Stimulated activated CD4-positive, alpha-beta T cell treated with anti-CD3 and anti-CD28 coated beads, TNF-alpha, amount 100 ng/mL, for 24 hours (primary cell): ENCODE data around the gene ARCN1.
"Not testable (repeated sequence)": the region's sequence is repeated elsewhere in the genome, so short reads cannot be mapped to it uniquely, and the experiment has no call there.

Experiments
- DNase-seq, 3 experiments: peaks; one replicate each; pipeline ENCODE4 v3.0.0-alpha.2; 2020; ENCODE audit warnings: low read depth in 3 of 3

Gene ARCN1

GRCh38 chr11:118544010-118544646 is 28.1 kb upstream of the ARCN1 start:
- no peak for DNase-seq

GRCh38 chr11:118544647-118545010 is 27.6 kb upstream of the ARCN1 start:
- DNase-seq: no peak

GRCh38 chr11:118545533-118545932 is 26.7 kb upstream of the ARCN1 start:
- DNase-seq: no peak

GRCh38 chr11:118547132-118547531 is 25.1 kb upstream of the ARCN1 start:
- DNase-seq: no peak

- no peak for DNase-seq
Observed at GRCh38 chr11:118552341-118552740, 19.9 kb upstream of the ARCN1 start.

- DNase-seq: no peak
Observed at GRCh38 chr11:118560806-118561205, 11.4 kb upstream of the ARCN1 start.

- no peak for DNase-seq
Observed at GRCh38 chr11:118565051-118565450, 7.2 kb upstream of the ARCN1 start.

- no peak for DNase-seq
Observed at GRCh38 chr11:118569670-118570069, 2.5 kb upstream of the ARCN1 start.

GRCh38 chr11:118570787-118571186 is 1.4 kb upstream of the ARCN1 start:
- DNase-seq: no peak

- DNase-seq: peak in 1 of 3 experiments; percentile 4
Observed at GRCh38 chr11:118571701-118572060, 528 bp upstream of the ARCN1 start.

- peak in 1 of 3 experiments; percentile 12 for DNase-seq
Observed at GRCh38 chr11:118572981-118573550, 857 bp downstream of the ARCN1 start.

- no peak for DNase-seq
Observed at GRCh38 chr11:118574636-118575035, 2.4 kb downstream of the ARCN1 start.

GRCh38 chr11:118577995-118578394 is 5.8 kb downstream of the ARCN1 start:
- not testable (repeated sequence) for DNase-seq

GRCh38 chr11:118581057-118581456 is 8.8 kb downstream of the ARCN1 start:
- no peak for DNase-seq

GRCh38 chr11:118587952-118588351 is 15.7 kb downstream of the ARCN1 start:
- no peak for DNase-seq

- DNase-seq: no peak
Observed at GRCh38 chr11:118592616-118593367, 20.6 kb downstream of the ARCN1 start.

- DNase-seq: not testable (repeated sequence)
Observed at GRCh38 chr11:118594984-118595383, 22.8 kb downstream of the ARCN1 start.

GRCh38 chr11:118596224-118597146 is 24.3 kb downstream of the ARCN1 start:
- no peak for DNase-seq

- DNase-seq: no peak
Observed at GRCh38 chr11:118597556-118597955, 25.3 kb downstream of the ARCN1 start.

- DNase-seq: no peak
Observed at GRCh38 chr11:118602331-118602730, 30.1 kb downstream of the ARCN1 start.

- DNase-seq: not testable (repeated sequence)
Observed at GRCh38 chr11:118603709-118604108, 31.5 kb downstream of the ARCN1 start.

- DNase-seq: no peak
Observed at GRCh38 chr11:118604566-118604965, 32.4 kb downstream of the ARCN1 start.
